PC-3 (cell line): ENCODE data around the gene INTS1.

Experiments used
- EZH2phosphoT487 ChIP-seq: fragments of 300-600 bp; sonication (generic); IDR thresholded peaks from 2 replicates; pipeline ENCODE4 v1.6.1; 2018; ENCODE audit warnings: mild to moderate bottlenecking, antibody characterized with exemption, low read length, borderline replicate concordance
- TF ChIP-seq, protein P1 (sequence below): fragments of 300-600 bp; sonication (generic); conservative IDR thresholded peaks from 2 replicates; pipeline ENCODE4 v1.5.1; 2017; ENCODE audit warnings: antibody characterized with exemption, low read depth, mild to moderate bottlenecking, low read length

DNA sequence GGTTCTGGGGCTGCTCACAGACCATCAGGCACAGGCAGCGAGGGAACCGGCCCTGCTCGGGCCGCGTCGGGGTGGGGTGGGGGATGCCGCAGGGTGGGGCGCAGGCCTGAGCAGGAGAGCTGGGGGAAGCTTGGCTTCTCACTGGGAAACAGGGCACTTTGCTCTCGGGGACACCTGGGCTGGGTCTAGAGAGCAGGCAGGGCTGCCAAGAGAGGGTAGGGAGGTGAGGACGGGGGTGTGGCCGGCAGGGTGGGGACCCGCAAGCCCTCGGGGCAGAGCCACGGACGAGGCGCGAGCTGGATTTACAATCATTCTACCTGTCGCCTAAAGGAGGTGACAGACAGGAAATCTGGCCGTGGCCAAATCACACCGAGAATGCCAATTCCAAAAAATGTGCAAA lies 11.1 kb downstream of the INTS1 start:
- TF ChIP-seq, protein P1, sequence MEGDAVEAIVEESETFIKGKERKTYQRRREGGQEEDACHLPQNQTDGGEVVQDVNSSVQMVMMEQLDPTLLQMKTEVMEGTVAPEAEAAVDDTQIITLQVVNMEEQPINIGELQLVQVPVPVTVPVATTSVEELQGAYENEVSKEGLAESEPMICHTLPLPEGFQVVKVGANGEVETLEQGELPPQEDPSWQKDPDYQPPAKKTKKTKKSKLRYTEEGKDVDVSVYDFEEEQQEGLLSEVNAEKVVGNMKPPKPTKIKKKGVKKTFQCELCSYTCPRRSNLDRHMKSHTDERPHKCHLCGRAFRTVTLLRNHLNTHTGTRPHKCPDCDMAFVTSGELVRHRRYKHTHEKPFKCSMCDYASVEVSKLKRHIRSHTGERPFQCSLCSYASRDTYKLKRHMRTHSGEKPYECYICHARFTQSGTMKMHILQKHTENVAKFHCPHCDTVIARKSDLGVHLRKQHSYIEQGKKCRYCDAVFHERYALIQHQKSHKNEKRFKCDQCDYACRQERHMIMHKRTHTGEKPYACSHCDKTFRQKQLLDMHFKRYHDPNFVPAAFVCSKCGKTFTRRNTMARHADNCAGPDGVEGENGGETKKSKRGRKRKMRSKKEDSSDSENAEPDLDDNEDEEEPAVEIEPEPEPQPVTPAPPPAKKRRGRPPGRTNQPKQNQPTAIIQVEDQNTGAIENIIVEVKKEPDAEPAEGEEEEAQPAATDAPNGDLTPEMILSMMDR, result no peak
- TF ChIP-seq EZH2phosphoT487, result no peak
